Lung (tissue), 12 donors: Measurements from ENCODE around the gene AGAP1. TPM values are rescaled to one million over a fixed set of nuclear protein-coding genes. Genes with fewer than 3 reads are reported as not detected.

Experiments
- ATAC-seq: fragments of 200-7000 bp; cut with Tn5 transposase; one replicate; pipeline ENCODE4 v1.9.1; 2020; ENCODE audit warnings: moderate number of reproducible peaks; ENCODE audit not compliant: insufficient read depth, low FRiP score
- DNase-seq, 3 donors: peaks; one replicate each; pipeline ENCODE4 v3.0.0-alpha.2; 2013 to 2017
- H3K27ac ChIP-seq, 2 donors: one replicate each; pipeline ENCODE4 v1.5.1; 2013; ENCODE audit warnings: mild to moderate bottlenecking in 2 of 2, moderate library complexity in 2 of 2, control low read depth in 1 of 2, inconsistent platforms in 1 of 2, low read depth in 1 of 2, low read length in 1 of 2
- H3K27me3 ChIP-seq, 3 donors: one replicate each; pipeline ENCODE4 v1.5.1; 2013; ENCODE audit warnings: low read length in 2 of 3; ENCODE audit not compliant: control insufficient read depth in 3 of 3, insufficient read depth in 3 of 3
- H3K36me3 ChIP-seq, 4 donors: one replicate each; pipeline ENCODE4 v1.5.1; 2013; ENCODE audit warnings: low read length in 4 of 4, mild to moderate bottlenecking in 1 of 4, moderate library complexity in 1 of 4; ENCODE audit not compliant: control insufficient read depth in 4 of 4, insufficient read depth in 4 of 4
- H3K4me1 ChIP-seq, 5 donors: one replicate each; pipeline ENCODE4 v1.5.1; 2013; ENCODE audit warnings: low read length in 5 of 5, mild to moderate bottlenecking in 2 of 5, moderate library complexity in 1 of 5; ENCODE audit not compliant: control insufficient read depth in 5 of 5, insufficient read depth in 5 of 5
- H3K4me3 ChIP-seq: one replicate; pipeline ENCODE4 v1.5.1; 2013; ENCODE audit warnings: mild to moderate bottlenecking, control low read depth, moderate library complexity
- H3K9ac ChIP-seq, 2 donors: one replicate each; pipeline ENCODE4 v1.5.1; 2013; ENCODE audit warnings: low read length in 2 of 2, control low read depth in 1 of 2; ENCODE audit not compliant: insufficient read depth in 1 of 2
- H3K9me3 ChIP-seq, 4 donors: one replicate each; pipeline ENCODE4 v1.5.1; 2013; ENCODE audit warnings: low read length in 3 of 4, mild to moderate bottlenecking in 1 of 4, moderate library complexity in 1 of 4; ENCODE audit not compliant: control insufficient read depth in 4 of 4, insufficient read depth in 3 of 4
- CTCF ChIP-seq: IDR thresholded peaks from 2 replicates; pipeline ENCODE4 v1.5.1; 2012; ENCODE audit warnings: mild to moderate bottlenecking; ENCODE audit errors: control extremely low read depth, extremely low read depth
- WGBS, 2 donors: extraction: QIAGEN DNeasy Blood & Tissue Kit; methylation state at CpG; one replicate each; pipeline ENCODE4 v1.1.7; 2013; 5-methylcytosine and 5-hydroxymethylcytosine counted together
- polyA plus RNA-seq, 2 donors: library from polyadenylated mRNA; stranded (reverse); fragments of 200-250 nt; gene quantifications; one replicate each; pipeline ENCODE4 v1.2.1, GENCODE V29; 2013
- total RNA-seq, 2 donors: library from RNA; depleted of rRNA in 1 of 2; stranded (reverse); fragments of >200 nt in 1 of 2; gene quantifications; one replicate each; pipeline ENCODE4 v1.2.1, GENCODE V29; 2014 to 2021
- donor health status: control.
- donor health status: control.
- donor health status: Bipolar disorder and iron deficiency.
- donor health status: healthy.
- donor health status: DM: yes; HTN: yes; CAD: no.

The AGAP1 gene
- total and polyA plus RNA-seq, 4 donors = 6.6 to 39.4 (median 20.2) TPM

GRCh38 chr2:236063994-236064393, 570.2 kb downstream of the AGAP1 start:
- Histone ChIP-seq H3K4me1 (no peaks in the 10 kb centered on the region), H3K27ac (no peak overlapping the region), H3K36me3 (no peaks in the 10 kb centered on the region), H3K27me3 (no peaks in the 10 kb centered on the region), H3K9me3 (no peaks in the 10 kb centered on the region), H3K9ac (no peak overlapping the region), H3K4me3 (no peak overlapping the region)
- WGBS, 2 donors = 92 to 95% methylated on average over 7 of the region's 7 CpGs
- TF ChIP-seq CTCF = no peak
- no peak for ATAC-seq
- DNase-seq = no peak

GRCh38 chr2:236065314-236066160, 571.7 kb downstream of the AGAP1 start:
- WGBS, 2 donors = 87 to 89% methylated on average over 15 of the region's 15 CpGs
- no peak for TF ChIP-seq CTCF
- ATAC-seq = no peak
- DNase-seq = no peak
- Histone ChIP-seq H3K27me3 (no peaks in the 10 kb centered on the region), H3K27ac (no peak overlapping the region), H3K4me3 (no peak overlapping the region), H3K9ac (no peak overlapping the region), H3K9me3 (no peaks in the 10 kb centered on the region), H3K4me1 (no peaks in the 10 kb centered on the region), H3K36me3 (no peaks in the 10 kb centered on the region)

GRCh38 chr2:236070236-236070635, 576.4 kb downstream of the AGAP1 start:
- no peak overlapping the region for H3K4me3 ChIP-seq
- no peak for DNase-seq
- no peak for TF ChIP-seq CTCF
- H3K9me3 ChIP-seq = no peaks in the 10 kb centered on the region
- peaks cover 0 to 6% (median 0%) of the 10 kb centered on the region in 5 donors for H3K4me1 ChIP-seq
- H3K27me3 ChIP-seq = no peaks in the 10 kb centered on the region
- 90% methylated on average over 7 of the region's 7 CpGs for WGBS, 2 donors
- H3K9ac ChIP-seq = no peak overlapping the region
- H3K36me3 ChIP-seq = peaks cover 0 to 2% (median 0%) of the 10 kb centered on the region in 4 donors
- no peak for ATAC-seq
- no peak overlapping the region for H3K27ac ChIP-seq

GRCh38 chr2:236073246-236073645, 579.4 kb downstream of the AGAP1 start:
- ATAC-seq (no peak), DNase-seq (no peak)
- Histone ChIP-seq H3K27me3 (no peaks in the 10 kb centered on the region), H3K9me3 (no peaks in the 10 kb centered on the region), H3K4me3 (no peak overlapping the region), H3K27ac (no peak overlapping the region), H3K4me1 (peaks cover 0 to 6% (median 0%) of the 10 kb centered on the region in 5 donors), H3K36me3 (peaks cover 0 to 2% (median 0%) of the 10 kb centered on the region in 4 donors), H3K9ac (no peak overlapping the region)
- WGBS, 2 donors = 85 to 89% methylated on average over 4 of the region's 4 CpGs
- TF ChIP-seq CTCF = no peak
